Fibroblast of lung (primary cell): Measurements from ENCODE around the gene CECR2.

ENCODE experiments used
- EZH2 ChIP-seq: IDR thresholded peaks from 2 replicates; pipeline ENCODE4 v1.5.1; 2012; ENCODE audit warnings: low read length, control low read depth, mild to moderate bottlenecking; ENCODE audit errors: missing control alignments
- TF ChIP-seq, protein P1 (sequence below), 2 donors: IDR thresholded peaks in 1 of 2; conservative IDR thresholded peaks in 1 of 2; 1 replicate in 1 of 2; 2 replicates in 1 of 2; pipeline ENCODE4 v1.5.1; 2011 to 2012; ENCODE audit warnings: low read length in 2 of 2, control low read depth in 1 of 2, inconsistent platforms in 1 of 2, low read depth in 1 of 2, mild to moderate bottlenecking in 1 of 2

DNA sequence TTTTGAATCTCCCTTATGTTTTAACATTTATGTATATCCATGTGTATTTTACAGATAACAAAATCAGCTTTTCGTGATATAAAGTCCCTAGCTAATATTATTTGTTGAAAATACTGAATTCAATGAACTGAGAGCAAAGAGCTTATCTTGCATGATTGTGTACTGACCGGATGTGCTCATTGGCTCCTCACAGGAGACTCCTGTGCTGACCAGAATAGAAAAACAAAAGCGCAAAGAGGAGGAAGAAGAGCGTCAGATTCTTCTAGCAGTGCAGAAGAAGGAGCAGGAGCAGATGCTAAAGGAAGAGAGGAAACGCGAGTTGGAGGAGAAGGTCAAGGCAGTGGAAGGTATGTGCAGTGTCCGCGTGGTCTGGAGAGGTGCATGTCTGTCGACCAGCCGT lies 154.7 kb downstream of the CECR2 start:
- TF ChIP-seq, protein P1, sequence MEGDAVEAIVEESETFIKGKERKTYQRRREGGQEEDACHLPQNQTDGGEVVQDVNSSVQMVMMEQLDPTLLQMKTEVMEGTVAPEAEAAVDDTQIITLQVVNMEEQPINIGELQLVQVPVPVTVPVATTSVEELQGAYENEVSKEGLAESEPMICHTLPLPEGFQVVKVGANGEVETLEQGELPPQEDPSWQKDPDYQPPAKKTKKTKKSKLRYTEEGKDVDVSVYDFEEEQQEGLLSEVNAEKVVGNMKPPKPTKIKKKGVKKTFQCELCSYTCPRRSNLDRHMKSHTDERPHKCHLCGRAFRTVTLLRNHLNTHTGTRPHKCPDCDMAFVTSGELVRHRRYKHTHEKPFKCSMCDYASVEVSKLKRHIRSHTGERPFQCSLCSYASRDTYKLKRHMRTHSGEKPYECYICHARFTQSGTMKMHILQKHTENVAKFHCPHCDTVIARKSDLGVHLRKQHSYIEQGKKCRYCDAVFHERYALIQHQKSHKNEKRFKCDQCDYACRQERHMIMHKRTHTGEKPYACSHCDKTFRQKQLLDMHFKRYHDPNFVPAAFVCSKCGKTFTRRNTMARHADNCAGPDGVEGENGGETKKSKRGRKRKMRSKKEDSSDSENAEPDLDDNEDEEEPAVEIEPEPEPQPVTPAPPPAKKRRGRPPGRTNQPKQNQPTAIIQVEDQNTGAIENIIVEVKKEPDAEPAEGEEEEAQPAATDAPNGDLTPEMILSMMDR (conservative IDR thresholded peaks at IDR 0.05 in 1 of 2, IDR thresholded peaks at IDR 0.05 in 1 of 2; ENCODE audit: low read depth in 1 of 2, low read length in 2 of 2): no peak
- no peak for TF ChIP-seq EZH2
